ENCODE data around the gene MYL5. TPM values are rescaled to one million over a fixed set of nuclear protein-coding genes. Genes with fewer than 3 reads are reported as not detected.
"Not testable (repeated sequence)": the region's sequence is repeated elsewhere in the genome, so short reads cannot be mapped to it uniquely, and the experiment has no call there.

The MYL5 gene
- polyA plus RNA-seq, 1 experiment, result 24.4 TPM

DNA sequence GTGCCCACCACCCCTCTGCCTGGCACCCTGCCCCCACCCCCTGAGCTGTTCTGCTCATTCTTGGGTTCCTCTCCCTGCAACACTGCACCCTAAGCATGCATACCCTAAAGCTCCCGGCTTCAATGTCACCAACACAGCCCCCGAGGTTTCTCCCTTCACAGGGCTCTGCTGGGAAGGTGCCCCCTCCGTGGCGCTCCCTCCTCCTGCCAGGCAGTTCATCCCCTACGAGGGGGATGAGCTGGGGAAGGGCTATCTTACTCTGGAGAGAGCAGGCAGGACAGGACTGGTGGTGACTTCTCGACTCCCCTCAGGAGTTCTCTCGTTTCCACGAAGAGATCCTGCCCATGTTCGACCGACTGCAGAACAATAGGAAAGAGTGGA lies 6.8 kb upstream of the MYL5 start:
- POLR2A ChIA-PET, result no interaction called here
- H3K27me3 ChIP-seq (ENCODE audit: control insufficient read depth, insufficient read depth, low read length), result no peaks in the 10 kb centered on the region
- CTCF ChIA-PET, result no interaction called here
- H3K4me3 ChIP-seq (ENCODE audit: low read depth, low read length), result no peak overlapping the region
- H3K36me3 ChIP-seq (ENCODE audit: control insufficient read depth, insufficient read depth, low read length), result peaks cover 12% of the 10 kb centered on the region
- no peak for DNase-seq (ENCODE audit: low read depth)
- TF ChIP-seq CTCF (IDR thresholded peaks at IDR 0.05; ENCODE audit: insufficient read depth, low read depth, low read length), result no peak

DNA sequence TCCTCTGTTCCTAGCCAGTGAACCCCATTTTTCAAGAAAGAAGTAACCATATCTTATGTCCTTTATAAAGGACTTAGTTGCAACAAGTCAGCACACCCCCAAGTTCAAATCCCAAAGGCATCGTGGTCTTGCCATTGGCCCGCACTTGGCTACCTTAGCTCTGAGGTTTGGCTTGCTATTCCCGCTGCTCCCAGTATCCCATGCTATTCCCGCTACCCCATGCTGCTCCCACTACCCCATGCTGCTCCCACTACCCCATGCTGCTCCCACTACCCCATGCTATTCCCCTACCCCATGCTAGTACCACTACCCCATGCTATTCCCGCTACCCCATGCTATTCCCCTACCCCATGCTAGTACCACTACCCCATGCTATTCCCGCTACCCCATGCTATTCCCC lies 6.1 kb upstream of the MYL5 start:
- POLR2A ChIA-PET, result not testable (repeated sequence)

GRCh38 chr4:669806-670559 lies 4.4 kb upstream of the MYL5 start:
- H3K4me3 ChIP-seq (ENCODE audit: low read depth, low read length); CTCF ChIA-PET; POLR2A ChIA-PET; DNase-seq (ENCODE audit: low read depth); H3K27me3 ChIP-seq (ENCODE audit: control insufficient read depth, insufficient read depth, low read length): not testable (repeated sequence)
- peaks cover 12% of the 10 kb centered on the region for H3K36me3 ChIP-seq (ENCODE audit: control insufficient read depth, insufficient read depth, low read length)

More for the DNA sequence above, 6.1 kb upstream of the MYL5 start:
- H3K27me3 ChIP-seq (ENCODE audit: control insufficient read depth, insufficient read depth, low read length); CTCF ChIA-PET; DNase-seq (ENCODE audit: low read depth); H3K4me3 ChIP-seq (ENCODE audit: low read depth, low read length): not testable (repeated sequence)
- H3K36me3 ChIP-seq (ENCODE audit: control insufficient read depth, insufficient read depth, low read length), result peaks cover 12% of the 10 kb centered on the region

- H3K27me3 ChIP-seq (ENCODE audit: control insufficient read depth, insufficient read depth, low read length), result no peaks in the 10 kb centered on the region
- POLR2A ChIA-PET, result interaction anchor here (0.6 kb wide), 1 partner anchor 9 kb away, joined by 16 read pairs; no protein-coding TSS in a partner anchor
Observed at GRCh38 chr4:671769-672168, 2.6 kb upstream of the MYL5 start.

DNA sequence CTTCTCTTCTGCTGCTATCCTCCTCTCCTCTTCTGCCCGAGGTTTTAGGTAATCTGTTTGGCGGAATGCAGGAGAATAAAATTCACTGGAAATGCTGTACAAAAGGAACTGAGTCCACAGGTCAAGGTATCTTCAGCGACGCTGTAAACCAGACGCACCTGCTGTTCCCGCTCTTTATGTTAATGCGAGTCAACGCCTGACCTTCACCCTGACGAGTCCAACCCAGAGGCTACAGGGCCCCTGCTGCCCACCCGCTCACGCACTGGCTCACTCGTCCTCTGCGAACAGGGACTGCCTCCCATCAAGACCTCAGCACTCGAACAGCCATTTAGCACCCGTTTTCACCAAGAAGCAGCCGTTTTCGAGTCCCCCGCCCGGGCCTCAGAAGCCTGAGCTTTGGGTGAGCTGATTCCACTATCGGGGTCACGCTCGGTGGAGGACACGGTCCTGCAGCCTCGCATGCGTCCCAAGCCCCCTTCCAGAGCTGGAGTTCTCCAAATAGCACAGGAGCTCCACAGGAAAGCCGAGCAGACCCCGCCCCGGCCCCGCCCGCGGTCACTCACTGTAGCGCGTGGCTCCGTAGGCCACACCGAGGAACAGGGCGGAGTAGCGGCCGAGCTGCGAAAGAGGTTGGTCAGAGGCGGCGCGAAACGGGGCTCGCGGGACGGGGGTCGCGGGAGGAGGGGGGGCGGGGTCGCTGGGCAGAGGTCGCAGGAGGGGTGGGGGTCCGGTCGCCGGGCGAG lies 822 bp upstream of the MYL5 start:
- POLR2A ChIA-PET, result no interaction called here
- CTCF ChIA-PET, result interaction anchor here (1.0 to 4.3 kb wide), 4 partner anchors 8 to 24 kb away, joined by 3 to 22 read pairs (median 6); no protein-coding TSS in a partner anchor
- Histone ChIP-seq H3K36me3 (ENCODE audit: control insufficient read depth, insufficient read depth, low read length) (peaks cover 12% of the 10 kb centered on the region), H3K27me3 (ENCODE audit: control insufficient read depth, insufficient read depth, low read length) (no peaks in the 10 kb centered on the region), H3K4me3 (ENCODE audit: low read depth, low read length) (peak overlapping the region; percentile 89)
- TF ChIP-seq CTCF (IDR thresholded peaks at IDR 0.05; ENCODE audit: insufficient read depth, low read depth, low read length), result no peak
- DNase-seq (ENCODE audit: low read depth), result no peak

More at GRCh38 chr4:671769-672168, 2.6 kb upstream of the MYL5 start:
- DNase-seq (ENCODE audit: low read depth), result no peak
- CTCF ChIA-PET, result no interaction called here
- H3K36me3 ChIP-seq (ENCODE audit: control insufficient read depth, insufficient read depth, low read length), result peaks cover 12% of the 10 kb centered on the region
- no peak for TF ChIP-seq CTCF (IDR thresholded peaks at IDR 0.05; ENCODE audit: insufficient read depth, low read depth, low read length)
- H3K4me3 ChIP-seq (ENCODE audit: low read depth, low read length), result no peak overlapping the region

Measured in BJ (cell line).